Activated T-cell treated with anti-CD3 and anti-CD28 coated beads for 1 hour (primary cell): ENCODE data around the gene KCNK1.
"Not testable (repeated sequence)": the region's sequence is repeated elsewhere in the genome, so short reads cannot be mapped to it uniquely, and the experiment has no call there.

Experiments used
- DNase-seq: peaks from one replicate; pipeline ENCODE4 v3.0.0-alpha.2; 2020; ENCODE audit warnings: low read depth

KCNK1 gene

DNA sequence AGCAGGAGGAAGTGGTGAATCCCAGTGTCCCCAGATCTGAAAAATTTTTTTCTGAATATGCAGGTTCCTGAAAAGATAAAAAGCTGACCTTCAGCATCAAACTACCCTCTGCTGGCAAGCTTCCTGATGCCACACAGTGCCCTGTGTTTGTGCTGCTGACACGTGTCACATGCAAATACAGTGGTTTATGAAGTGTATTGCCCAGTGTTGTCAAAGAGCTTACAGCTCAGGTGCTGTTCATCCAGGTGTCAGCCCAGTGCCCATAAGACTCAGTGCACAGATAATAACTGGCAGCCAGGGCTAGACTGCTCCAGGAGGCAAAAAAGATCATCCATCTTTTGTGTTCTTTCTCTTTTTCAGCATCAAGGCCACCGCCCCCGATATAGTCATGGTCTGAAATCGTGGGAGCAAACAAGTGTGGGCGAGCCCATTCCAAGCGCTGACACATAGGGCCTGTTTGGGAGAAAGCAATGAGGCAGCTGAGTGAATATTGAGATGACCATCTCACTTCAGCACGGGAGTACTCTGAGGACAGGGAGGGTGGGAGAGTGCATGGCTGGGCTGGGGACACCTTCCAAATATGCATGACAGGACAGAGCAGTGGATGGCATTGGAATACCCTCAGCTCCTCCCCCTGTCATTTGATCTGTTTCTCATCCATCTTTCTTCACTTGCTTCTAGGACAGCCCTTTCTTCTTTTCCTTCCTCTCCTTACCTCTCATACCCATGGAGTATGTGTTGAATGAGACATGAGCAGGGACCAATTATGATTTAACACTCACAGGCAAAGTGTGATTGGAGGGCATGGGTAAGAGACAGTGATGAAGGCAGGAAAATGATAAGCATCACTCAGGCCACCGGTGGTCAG is 6.4 kb upstream of the KCNK1 start:
- no peak for DNase-seq

DNA sequence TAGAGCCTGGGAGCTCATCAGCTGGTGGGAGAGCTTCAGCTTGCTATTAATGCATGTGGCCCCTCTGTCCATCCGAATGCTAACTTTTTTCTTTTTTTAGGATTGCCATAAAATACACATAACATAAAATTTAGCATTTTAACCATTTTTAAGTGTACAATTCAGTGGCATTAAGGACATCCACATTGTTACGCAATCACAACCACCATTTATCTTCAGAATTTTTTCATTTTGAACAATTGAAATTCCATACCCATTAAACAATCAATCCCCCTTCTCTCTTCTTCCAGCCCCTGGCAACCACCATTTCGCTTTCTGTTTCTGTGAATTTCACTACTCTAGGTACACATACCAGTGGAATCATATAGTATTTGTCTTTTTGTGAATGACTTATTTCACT is 4.9 kb upstream of the KCNK1 start:
- DNase-seq, result no peak

GRCh38 chr1:233609926-233610325 is 4.0 kb upstream of the KCNK1 start:
- DNase-seq, result no peak

DNA sequence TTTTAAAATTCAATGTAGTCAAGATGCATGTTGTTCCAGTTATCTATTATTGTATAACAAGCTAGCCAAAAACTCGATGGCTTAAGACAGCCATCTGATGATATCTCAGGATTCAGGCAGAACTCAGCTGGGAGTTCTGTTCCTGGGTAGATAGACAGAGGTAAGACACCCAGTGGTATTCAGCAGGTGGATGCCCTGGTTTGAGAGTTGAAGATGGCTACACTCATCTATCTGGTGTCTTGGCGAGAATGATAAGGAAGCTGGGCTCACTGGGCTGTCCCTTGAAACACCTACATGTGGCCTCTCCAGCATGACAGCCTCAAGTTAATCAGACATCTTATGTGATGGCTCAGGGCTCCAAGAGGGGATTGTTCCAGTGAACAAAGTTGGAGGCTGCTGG is 3.3 kb upstream of the KCNK1 start:
- DNase-seq, result no peak

- DNase-seq, result not testable (repeated sequence)
These were observed 2.5 kb upstream of the KCNK1 start for GRCh38 chr1:233611363-233611762.

DNA sequence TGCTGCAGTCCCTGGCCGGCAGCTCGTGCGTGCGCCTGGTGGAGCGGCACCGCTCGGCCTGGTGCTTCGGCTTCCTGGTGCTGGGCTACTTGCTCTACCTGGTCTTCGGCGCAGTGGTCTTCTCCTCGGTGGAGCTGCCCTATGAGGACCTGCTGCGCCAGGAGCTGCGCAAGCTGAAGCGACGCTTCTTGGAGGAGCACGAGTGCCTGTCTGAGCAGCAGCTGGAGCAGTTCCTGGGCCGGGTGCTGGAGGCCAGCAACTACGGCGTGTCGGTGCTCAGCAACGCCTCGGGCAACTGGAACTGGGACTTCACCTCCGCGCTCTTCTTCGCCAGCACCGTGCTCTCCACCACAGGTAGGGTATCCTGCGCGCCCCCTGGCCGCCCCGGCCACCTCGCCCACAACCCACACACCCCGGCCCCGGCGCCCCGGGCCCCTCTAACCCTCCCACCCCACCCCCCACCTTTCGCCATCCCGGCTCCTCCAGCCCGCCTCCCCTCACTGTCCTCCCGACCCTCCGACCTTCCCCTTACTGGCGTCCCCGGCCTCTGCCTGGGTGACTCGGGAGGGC is 352 bp downstream of the KCNK1 start:
- no peak for DNase-seq

GRCh38 chr1:233614743-233615521 is 1.0 kb downstream of the KCNK1 start:
- no peak for DNase-seq

DNA sequence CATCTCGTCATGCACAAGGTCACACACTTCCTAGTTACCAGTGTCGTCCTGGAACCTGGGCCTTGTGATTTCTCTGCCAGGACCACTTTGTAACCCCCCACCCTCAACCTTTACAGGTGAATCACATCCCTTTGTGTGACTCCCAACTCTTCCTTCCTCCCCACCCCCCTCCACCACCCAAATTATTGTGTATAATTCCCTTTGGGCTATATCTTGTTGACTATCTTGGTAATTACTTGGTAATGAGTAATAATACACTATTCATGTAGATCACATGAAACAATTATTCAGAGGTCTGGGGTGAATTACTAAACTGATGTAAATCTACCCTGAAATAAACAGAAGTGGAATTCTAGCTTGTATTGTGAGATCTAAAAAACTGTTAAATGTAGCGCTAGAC is 1.7 kb downstream of the KCNK1 start:
- DNase-seq, result no peak

DNA sequence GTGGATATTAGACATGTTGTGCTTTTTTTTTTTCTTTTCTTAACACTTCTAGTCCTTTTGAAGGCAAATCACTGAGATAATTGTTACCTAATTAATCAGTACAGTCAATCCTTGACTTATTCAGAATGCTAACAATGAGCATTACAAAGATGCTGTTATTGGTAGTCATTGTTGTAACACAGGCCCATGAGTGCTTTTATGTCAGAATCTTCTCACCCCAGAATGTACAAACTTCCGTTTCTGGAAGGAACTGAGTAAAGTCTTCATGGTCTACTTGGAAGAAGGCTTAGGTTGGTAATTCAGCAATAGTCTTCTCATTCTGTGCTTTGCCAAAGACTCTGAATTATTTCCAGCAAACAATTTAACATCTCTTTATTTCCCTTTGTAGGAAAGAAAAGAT is 3.1 kb downstream of the KCNK1 start:
- DNase-seq, result no peak

DNA sequence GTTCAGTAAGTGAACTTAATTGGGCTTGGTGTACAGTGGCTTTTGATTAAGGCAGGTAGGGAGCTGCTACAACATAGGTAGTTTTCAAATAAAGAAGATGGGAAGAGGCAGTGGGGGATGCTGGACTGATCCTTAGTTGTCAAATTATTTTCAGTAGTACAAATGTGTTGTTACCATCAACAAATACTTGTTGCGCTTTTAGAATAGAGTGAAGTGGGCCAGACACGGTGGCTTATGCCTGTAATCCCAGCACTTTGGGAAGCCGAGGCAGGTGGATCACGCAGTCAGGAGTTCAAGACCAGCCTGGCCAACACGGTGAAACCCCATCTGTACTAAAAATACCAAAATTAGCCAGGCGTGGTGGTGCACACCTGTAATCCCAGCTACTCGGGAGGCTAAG is 5.5 kb downstream of the KCNK1 start:
- DNase-seq, result not testable (repeated sequence)

DNA sequence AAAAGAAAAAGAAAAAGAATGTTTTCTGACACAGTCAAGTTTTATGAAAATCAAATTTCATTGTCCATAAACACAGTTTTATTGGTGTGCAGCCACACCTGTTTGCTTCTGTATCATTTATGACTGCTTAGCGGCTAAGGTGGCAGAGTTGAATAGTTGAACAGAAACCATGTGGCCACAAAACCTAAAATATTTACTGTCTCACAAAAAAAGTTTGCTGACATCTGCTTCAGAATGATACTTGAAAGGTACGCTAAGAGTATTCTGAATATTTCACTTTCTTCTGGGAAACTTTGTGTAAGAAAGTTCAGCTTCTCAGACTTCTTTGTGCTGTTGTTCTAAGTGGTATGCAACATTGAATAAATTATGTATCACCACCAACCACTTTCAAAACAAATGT is 6.2 kb downstream of the KCNK1 start:
- DNase-seq, result no peak

DNA sequence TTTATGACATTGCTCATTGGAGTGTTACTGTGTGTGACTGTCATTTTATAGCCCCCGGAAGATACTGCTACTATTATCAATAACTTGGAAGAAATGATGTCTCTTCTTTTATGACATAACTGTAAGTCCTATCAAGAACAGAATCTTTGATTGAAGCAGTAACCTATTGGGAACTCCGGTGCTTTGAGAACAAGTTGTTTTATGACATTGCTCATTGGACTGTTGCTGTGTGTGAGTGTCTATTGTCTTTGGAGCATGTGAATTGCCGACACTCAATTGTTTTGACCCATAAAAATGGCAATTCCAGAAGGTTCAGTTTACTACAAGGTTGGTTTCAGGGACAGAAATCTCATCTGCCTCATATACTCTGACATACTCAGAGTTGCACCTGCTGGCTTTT is 8.0 kb downstream of the KCNK1 start:
- DNase-seq, result no peak

- no peak for DNase-seq
These were observed 10.4 kb downstream of the KCNK1 start for GRCh38 chr1:233624289-233624688.

DNA sequence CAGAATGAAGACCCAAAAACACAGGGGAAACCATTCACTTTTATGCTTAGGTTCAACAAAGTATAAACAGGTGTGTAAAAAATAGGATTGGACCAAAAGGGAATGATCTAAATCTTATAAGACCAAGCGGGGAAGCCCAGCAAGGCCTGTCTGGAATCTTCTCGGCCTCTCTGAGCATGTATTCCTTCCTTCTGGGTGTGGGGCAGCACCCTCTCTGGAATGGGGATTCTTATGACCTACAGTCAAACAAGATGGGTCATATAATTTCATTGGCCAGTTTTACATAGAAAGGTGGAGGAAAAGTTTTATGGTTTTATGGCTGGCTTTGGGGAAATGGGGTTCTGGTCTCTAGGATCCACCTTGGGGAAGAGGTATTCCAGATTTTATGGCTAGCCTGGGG is 11.2 kb downstream of the KCNK1 start:
- no peak for DNase-seq

DNA sequence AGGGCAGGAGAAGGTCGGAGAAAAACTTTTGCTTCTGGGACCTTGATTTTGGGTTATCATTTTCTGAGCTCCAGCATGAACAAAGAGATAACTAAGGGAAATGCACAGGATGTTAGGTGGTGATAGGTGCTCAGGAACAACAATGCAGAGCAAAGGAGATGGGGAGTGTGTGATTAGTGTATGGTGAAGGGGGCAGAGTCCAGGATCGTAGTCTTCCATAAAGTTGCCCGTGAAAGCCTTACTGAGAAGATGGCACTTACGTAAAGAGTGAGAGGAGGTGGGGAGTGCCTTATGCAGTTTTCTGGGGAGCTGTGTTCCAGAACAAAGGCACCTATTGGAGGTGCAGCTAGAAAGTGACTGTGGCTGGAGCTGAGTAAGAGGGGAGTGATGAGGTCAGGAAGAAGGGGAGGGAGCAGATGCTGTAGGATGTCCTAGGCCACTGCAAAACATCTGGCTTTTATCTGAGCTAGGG is 11.6 kb downstream of the KCNK1 start:
- no peak for DNase-seq

DNA sequence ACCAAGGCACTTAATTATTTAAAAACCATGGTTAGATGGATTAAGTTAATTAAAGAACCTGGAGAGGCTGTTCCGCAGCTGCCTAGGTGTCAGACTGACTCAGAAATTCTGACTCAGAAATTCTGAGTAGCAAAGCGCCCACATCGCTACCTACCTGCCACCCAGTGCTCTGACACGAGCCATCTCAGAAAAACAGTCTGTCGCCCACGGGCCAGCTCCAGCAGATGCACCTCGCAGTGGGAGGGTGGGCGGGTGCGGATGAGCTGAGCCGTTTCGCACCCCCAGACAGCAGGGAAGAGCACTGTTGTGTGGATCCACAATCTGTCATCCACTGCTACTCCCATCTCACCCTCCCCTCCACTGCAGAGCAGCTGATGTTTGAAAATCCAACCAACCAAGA is 13.5 kb downstream of the KCNK1 start:
- DNase-seq, result no peak

- DNase-seq, result no peak
These were observed 13.9 kb downstream of the KCNK1 start for GRCh38 chr1:233627823-233628222.

DNA sequence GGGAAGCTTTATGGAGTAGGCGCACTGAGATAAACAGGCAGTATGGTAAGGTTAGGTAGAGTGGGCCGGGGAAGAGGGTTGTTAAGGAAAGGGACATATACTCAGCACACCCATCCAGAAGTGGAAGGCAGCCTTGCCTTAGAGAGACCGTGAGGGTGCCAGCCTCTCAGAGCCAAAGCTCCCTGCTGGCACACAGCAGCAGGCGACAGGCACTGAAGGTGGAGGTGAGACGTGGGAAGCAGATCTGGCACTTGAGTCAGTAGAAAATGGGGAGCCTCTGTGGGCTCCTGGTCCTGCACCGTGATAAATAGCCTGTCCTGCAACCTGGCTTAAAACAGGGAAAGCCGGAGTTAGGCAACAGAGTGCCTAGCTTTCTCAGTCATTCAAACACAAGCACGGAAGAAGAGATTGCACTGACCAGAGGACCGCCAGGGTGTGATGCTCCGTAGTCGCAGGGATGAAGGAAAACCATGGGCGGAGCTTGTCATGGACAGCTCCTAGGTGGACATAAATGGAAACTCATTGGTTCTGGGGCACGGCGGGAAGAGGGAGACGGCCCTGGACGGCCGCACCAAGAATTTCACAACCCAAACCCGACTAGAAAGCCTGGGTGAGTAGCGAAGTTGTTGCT is 15.5 kb downstream of the KCNK1 start:
- no peak for DNase-seq

DNA sequence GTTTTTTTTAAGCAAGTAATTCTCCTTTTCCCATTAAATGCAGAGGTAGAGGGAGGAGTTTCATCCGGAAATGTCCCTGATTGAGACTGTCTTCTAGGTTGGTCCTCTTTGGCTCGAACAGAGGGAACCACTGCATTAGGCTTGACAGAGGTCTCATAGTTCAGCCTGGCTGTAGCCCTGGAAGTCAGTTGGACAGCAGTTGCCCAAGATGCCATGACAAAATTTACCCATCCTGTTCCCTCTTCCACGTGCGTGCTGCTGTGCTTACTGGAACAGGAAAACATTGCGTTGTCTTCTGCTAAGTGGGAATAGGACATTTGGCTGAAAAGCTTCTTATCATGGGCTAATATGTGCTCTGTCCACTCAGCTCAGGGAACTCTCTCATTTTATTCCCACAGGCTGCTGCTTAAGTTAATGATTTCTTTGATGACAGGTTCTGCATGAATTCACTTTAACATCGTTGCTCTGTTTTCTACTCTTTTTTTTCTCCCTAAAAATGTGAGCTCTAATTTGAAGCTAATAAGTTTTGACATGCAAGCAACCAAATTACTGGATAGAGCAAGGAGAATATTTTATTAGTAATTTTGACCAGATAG is 18.0 kb downstream of the KCNK1 start:
- DNase-seq, result no peak

DNA sequence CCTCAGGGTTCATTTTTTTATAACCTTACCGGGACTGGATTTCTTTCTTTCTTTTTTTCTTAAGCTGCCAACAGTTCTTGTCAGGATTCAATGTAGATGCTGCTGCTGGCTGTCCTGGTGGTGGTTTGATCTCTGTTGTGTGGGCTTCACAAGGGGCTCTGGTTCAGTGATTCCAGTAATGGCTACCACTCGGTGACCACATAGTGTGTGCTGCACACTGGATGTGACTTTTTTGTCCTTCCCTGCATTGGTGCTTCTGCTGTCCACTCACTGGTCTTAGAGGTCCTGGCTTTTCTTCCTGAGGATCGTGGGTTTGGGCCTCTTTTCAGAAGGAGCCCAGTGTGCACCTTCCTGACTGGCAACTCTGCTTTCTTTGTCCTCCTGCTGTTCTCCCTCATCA is 18.5 kb downstream of the KCNK1 start:
- no peak for DNase-seq

GRCh38 chr1:233635765-233636502 is 22.0 kb downstream of the KCNK1 start:
- DNase-seq, result no peak
